Measurements from ENCODE around the gene SDHAF2.
"Not testable (repeated sequence)": the region's sequence is repeated elsewhere in the genome, so short reads cannot be mapped to it uniquely, and the experiment has no call there.

The SDHAF2 gene

DNA sequence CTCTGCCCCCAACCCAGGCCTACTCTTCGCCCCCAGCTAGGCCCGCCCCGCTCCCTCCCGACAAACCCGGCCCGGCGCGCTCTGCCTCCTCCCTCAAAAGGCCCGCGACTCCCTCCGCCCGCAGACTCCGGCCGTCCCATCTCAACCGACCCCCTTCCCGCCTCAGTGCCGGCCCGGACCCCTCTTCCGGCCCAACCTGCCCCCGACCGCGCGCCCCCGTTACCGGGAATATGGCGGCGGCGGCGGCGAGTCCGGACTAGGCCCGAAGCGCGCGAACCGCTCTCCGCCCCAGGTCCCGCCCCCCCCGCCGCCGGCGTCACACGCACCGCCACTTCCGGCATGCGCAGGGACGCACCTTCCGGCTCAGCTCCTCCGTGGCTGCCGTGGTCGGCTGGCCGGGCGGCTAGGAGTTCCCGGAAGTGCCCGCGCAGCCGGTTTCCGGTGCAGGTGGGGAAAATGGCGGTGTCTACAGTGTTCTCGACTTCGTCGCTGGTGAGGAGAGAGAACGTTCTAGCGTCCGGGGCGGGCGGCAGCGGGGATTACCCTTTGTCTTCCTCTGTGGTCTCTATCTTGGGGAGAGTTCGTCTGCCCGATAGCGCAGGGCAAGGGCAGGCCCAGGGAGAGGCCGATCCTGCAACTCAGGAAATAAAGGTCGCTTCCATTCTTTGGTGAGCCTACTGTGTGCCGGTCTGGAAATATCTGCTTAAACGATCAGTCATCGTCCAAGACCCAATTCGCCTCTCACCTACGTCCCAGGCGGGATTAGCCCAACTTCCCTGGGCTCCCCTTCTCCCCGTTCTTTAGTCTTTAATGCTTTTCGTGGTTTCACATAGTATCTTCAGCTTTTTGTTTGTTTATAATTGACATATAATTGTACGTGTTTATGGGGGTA is at the start of gene SDHAF2, which contains the start of gene CPSF7:
Gene SDHAF2 (plus strand): TSS at position 434 of the 892 bp plus-strand sequence. CDS start 23 bp downstream, at position 457.
Gene CPSF7 (minus strand): TSS at position 285 of the 892 bp plus-strand sequence. CDS start 740 bp downstream, outside the sequence.
- DNase-seq: peak; percentile 38

DNA sequence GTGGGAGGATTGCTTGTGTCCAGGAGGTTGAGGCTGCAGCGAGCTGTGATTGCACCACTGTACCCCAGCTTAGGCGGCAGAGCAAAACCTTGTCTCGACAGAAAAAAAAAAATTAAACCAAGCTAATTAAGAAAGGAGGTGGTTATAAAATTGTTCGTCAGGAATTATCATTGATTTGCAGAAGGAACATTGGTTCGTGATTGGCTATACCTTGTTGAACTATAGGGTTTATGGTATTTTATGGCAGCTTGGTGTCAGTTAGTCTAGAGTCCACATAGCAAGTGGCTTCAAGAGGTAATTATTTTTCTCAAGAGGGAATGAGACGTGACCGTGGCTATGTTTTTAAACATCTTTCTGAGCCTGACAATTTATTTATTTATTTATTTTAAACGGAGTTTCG is 49.0 kb upstream of the SDHAF2 start:
- DNase-seq: no peak

DNA sequence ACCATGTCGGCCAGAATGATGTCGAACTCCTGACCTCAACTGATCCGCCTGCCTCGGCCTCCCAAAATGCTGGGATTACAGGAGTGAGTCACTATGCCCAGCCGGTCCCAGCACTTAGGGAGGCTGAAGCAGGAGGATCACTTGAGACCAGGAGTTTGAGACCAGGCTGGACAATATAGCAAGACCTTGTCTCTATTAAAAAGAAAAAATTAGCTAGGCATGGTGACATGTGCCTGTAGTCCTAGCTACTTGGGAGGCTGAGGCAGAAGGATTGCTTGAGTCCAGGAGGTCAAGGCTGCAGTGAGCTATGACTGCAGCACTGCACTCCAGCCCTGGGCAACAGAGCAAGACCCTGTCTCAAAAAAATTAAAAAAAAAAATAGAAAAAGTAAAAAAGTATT is 46.1 kb upstream of the SDHAF2 start:
- DNase-seq: not testable (repeated sequence)

DNA sequence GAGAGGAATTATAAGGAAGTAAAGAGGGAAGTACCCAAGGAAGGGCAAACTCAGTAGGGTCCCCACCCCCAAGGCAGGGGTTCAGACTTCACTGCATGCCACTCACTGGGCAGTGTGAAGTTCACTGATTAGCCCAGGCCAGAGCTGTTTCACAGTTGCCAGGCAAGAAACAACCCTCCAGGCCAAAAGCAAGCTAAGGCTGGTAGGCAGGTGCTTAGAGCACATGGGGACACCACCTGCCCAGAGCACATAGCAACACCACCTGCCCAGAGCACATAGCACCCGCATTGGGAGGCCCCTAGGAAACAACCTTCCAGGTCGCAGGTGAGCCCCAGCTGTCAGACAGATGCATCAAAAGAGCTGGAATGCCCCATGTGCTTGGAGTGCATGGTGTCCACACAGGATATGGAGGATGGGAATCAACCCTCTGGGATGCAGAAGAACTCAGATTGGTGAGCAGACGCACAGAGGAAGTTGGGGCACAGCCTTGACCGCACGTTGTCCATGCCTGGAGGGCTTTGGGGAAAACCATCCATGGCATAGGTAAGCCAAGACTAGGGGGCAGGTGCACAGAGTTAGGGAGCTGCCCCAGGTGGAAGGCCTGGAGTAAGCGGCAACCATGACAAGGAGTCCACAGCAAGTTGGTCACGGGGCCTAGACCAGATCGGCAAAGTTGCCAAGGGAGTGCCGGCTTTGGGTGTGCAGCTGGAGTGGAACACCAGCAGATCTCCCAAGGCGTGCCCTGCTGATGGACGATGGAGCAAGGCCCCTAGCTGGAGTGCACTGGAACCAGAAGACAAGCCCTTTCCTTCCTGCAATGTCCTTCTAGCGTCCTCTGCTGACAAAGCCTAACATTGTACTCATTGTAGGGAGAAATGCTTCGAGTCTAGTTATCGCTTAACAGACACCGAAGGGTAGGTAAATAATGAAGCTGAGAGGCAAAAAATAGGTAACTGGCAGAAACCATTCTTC is 45.4 kb upstream of the SDHAF2 start:
- DNase-seq: no peak

DNA sequence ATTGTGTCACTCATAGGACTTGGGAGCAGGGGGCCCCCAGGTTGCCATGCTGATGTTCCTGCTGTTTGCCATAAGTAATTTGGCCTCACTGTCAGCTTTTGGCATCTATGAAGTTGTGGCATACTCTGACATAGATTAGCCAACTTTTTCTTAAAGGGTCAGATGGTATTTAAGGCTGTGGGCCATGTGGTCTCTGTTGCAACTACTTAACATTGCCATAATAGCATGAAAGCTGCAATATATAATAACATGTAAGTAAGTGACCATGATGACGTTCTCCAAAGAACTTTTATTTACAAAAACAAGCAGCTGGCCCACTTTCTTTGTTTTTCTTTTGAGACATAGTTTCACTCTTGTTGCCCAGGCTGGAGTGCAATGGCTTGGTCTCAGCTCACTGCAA is 39.8 kb upstream of the SDHAF2 start:
- DNase-seq: no peak

DNA sequence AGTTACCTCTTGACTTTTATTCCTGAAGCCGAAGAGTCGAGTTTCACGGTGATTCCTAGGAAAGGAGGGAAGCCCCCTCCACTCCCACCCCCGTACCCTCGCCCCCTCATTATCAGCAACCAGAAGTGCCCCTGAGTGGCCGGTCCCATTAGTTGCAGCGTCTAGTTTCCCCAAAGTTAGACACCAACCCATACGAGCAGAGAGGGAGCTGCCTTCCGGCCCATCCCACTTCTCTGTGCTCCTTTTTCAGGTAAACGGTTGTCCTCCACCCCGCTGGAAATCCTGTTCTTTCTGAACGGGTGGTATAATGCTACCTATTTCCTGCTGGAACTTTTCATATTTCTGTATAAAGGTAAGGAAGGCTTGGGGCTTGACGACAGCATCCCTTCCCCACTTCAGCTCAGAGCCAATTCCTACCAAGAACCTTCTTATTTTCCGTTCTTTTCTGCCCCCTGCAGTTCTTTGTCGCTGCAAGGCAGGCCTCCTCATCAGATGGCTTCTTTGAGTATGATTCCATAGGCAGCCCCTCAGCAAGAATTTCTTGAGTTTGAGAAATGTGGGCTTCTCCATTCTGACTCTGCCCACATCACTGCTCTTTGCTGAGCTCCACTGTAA is 36.8 kb upstream of the SDHAF2 start:
- DNase-seq: no peak

DNA sequence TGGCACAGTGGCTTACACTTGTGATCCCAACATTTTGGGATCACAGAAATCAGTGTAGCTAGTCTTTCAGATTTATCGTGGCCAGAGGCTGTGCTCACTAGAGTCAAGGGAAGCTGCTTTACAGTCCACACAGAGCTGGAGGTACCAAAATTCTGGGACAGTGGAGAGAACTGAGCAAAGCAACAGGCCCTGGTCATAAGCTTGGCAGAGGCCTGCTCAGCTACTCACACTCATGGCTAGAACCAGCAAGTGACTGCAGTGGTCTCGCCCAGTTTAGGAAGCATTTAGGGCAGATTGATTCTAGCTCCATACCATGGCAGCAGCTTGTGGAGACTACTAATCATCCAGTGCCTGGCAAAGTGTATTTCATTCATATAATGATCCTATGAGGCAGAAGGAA is 28.8 kb upstream of the SDHAF2 start:
- no peak for DNase-seq

DNA sequence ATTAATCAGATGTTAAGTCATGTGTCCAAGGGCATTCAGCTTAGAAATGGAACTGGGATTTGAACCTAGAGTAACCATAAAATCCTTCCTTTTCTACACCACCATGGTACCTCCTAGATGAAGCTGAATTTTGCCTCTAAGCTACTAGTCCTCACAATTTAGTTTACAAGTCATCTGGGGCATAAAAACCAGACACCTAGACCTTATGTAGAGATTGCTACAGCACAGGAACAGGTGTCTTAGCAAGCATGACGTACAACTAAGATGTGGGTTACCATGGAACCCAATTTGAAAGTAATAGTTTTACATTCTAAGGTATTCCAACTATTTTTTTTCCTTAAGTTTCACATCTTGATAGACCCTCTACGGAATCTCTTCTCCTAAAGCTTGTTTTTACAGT is 28.4 kb upstream of the SDHAF2 start:
- DNase-seq: no peak

DNA sequence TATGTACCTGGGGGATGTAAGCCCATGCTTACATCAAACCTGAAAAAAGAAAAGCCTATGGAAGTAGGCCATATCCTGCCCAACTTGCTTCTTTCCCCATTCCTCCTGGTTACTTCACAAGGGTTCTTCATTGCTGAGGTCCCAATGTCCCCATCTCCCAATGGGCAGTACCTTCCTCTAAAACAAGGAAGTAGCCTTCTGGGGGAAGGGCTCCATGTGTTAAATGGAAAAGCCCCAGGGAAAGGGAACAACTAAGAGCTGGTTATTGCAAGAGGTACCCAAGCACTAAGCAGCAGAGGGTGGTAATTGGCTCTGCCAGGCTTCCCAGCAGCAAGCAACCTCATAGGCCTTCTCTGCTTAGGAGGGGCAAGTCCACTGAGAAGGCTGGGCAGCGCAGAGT is 26.3 kb upstream of the SDHAF2 start:
- no peak for DNase-seq

DNA sequence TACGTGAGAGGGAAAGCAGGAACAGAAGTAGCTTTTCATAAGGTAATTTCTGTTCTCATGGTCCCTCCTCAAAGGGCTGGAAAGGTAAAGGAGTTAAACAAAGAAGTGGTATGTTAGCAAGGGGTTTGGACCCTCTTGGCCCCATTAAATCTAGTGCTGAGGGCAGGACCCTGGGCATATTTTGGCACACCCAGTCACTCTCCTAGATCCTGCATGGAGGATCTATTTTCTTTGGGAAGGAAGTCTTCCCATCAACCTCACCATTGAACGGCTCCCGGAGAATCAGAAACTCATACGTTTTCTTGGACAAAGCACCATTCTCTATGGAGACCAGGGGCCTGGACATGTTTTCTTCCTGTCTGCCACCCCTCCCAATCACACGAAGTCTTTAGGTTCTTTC is 25.8 kb upstream of the SDHAF2 start:
- no peak for DNase-seq

DNA sequence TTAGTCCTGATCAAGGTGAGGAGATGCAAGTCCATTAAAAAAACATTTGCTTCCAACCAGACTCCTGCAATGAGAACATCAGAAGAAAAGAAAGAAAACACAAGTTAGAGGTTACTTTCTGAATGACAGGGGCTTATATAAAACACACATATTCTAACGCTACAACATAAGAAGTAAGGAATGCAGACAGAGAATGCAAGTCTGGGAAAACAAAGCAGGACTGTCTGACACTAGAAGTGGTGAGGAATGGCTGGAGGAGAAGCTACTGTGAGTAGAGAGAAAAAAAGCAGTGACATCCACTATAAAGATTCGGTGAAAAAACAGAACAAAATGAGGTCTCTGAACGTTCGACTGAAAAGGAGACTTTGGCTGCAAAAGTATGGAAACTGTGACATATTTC is 25.3 kb upstream of the SDHAF2 start:
- DNase-seq: no peak

DNA sequence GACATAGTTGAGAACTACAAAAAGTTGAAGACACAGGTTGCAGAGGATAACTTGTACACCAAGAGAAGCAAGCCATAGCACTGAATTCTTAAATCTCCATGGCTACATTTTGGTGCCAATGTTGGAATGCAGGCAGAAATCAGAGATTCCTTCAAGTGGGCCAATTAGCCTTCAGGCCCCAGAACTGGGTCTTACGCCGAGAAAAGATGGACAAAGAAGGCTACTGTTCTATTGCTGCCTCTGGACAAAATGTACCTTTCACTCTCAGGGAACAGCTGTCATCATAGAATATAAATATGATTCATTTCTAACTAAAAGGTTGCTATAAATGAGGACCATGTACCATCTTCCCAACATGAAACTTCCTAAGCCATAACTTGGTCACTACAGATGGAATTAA is 23.9 kb upstream of the SDHAF2 start:
- DNase-seq: no peak

DNA sequence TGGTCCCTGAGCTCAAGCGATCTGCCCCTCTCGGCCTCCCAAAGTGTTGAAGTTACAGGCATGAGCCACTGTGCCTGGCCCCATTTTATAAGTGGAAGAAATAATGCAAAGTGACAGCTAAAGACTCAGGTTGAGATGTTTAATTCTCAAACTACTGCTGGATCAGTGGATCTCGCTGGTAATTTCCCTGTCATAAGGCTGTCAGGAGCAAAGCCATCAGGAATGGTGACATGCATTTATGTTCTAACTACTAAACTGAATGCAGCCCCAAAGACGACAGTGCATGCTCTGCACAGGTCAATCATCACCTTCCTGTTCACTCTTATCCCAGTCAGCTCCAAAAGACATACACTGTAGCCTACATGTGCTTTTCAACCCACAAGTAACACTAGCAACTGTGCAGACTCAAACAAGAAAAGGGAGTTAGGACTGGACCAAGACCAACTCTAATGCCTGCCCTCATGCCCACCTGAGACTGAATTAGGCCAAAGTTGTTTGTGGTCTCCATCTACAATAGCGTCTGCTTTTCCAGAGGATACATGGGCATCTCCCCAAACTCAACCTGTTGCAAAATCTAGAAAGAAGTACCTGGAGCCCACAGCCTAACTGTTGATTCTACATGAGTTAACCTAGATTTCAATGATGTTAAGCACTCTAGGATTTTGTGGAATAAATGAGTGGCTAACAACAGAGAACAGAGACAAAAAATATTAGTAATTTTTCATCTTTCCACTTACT is 22.8 kb upstream of the SDHAF2 start:
- no peak for DNase-seq

DNA sequence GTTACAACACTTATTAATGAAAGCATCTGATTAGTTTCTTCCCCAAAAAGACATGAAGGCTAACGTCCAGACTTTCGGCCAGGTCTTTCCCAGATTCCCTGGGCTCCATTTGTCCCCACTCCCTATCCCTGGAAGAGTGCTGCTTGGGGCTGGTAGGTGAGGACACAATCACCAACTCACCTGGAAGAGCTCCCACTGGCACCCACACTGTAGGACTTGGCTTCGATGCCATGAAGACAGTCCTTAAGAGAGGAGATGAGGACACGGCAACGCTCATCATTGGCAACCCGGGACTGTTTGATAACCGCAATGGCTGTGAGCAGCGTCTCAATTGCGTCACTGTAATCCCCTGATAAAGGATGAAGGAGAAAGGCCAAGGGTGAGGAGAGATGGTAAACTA is 18.3 kb upstream of the SDHAF2 start:
- no peak for DNase-seq

DNA sequence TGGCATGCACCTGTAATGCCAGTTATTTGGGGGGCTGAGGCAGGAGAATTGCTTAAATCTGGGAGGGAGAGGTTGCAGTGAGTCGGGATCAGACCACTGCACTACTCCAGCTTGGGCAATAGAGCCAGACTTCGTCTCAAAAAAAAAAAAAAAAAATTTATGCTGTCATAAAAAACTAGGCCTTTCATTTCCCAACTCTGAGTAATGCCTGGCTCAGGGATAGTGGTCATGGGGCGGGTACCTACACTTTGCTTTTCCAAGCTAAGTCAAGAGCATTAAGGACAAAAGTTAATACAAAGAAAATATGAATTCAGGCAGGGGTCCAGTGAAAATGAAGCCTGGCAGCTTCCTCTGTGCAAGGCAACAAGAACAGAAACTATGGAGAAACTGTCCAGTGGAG is 16.4 kb upstream of the SDHAF2 start:
- no peak for DNase-seq

DNA sequence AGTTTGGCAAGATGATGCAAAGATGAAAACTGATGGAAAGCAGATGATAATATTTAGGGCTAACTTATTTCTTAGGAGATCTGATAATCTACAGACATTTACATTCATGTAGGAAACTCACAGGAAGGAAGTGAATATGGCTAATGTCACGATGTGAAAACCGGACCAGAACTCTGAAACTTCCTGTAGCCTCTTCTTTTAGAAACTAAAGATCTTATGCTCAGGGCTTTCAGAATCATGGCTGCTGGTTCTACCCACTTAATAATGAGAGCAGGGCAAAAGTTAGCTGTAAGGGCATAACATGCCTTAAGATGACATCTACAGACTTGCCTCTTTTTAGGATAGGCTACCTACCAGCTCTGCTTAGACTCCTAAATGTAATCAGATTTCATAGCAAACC is 15.4 kb upstream of the SDHAF2 start:
- DNase-seq: no peak

DNA sequence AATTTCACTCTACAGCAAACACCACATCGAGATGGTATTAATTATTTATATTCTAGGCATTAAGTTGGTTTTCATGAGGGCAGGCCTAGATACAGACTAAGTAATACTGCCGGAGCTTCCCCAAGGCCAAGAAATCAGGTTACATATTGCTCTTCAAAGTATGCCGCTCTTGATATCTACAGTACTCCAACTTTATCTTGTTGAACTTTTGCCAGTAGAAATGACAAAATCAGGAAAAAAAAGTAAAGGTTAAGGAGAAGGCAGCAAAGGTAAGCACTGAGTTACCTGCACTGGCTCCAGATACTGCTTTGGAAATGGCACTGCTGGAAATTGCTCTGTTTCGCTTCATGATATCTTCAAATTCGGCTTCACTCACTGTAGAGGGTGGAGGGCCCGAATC is 14.5 kb upstream of the SDHAF2 start:
- no peak for DNase-seq

DNA sequence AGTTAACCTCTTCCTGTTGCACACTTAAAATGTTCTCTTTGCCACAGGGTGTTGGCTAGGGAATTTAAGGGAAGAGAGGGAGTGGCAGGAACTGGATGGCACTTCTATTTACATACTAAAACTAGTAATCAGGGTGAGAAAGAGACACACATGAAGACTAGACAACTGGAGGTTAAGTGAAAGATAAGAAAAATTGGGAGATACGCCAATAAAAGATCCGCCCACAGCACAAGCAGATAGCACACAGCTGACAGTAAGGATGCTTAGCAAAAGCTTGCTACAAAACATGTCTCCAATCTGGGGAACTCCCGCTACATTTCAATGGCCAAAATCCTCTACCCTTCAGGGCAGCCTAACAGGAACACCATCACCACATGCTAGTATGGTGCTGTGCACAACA is 13.0 kb upstream of the SDHAF2 start:
- no peak for DNase-seq

DNA sequence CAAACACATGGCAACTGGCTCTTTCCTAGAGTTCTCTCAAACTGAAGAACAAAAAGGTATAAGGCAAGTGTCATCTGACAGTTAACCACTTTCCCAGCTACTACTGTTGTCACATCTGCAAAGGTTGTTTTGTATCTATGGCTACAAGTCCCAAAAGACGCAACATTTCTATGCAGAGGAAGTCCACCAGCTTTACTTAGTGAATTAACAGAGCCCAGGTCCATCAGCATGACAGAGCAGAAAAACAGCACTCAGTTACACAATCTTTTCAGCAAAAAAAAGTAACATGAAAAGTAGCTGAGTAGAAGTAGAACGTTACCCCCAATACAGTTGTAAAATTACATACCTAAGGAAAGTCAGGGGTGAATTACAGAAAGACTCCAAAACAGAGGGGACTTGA is 12.3 kb upstream of the SDHAF2 start:
- no peak for DNase-seq

DNA sequence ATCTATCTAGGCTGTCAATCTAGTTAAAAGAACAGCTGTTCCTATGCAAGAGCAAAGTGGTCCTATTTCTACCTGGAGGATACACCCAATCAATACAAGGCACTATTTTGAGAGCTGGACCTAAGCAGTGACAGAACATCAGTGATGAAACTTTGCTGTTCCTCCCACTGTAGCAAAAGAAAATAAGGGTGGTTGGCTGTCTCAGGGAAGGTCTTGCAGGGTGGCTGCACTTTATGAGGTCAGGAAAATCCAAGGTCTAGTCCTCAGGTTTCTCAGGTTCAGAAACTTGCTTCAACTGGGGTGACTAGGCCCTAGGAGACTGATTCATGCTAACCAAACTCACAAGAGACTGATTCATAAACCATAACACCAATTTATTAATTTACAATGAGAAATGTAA is 11.8 kb upstream of the SDHAF2 start:
- DNase-seq: no peak

DNA sequence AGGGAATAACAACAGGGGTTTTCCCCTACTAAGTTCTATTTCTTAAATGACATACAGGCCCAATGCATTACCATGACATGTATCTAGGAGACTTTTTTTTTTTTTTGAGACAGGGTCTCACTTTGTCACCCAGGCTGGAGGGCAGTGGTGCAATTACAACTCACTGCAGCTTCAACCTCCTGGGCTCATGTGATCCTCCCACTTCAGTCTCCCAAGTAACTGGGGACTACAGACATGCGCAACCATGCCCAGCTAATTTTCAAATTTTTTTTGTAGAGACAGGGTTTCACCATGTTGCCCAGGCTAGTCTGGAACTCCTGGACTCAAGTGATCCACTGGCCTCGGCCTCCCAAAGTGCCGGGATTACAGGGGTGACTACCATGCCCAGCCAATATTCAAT is 7.7 kb upstream of the SDHAF2 start:
- DNase-seq: no peak

DNA sequence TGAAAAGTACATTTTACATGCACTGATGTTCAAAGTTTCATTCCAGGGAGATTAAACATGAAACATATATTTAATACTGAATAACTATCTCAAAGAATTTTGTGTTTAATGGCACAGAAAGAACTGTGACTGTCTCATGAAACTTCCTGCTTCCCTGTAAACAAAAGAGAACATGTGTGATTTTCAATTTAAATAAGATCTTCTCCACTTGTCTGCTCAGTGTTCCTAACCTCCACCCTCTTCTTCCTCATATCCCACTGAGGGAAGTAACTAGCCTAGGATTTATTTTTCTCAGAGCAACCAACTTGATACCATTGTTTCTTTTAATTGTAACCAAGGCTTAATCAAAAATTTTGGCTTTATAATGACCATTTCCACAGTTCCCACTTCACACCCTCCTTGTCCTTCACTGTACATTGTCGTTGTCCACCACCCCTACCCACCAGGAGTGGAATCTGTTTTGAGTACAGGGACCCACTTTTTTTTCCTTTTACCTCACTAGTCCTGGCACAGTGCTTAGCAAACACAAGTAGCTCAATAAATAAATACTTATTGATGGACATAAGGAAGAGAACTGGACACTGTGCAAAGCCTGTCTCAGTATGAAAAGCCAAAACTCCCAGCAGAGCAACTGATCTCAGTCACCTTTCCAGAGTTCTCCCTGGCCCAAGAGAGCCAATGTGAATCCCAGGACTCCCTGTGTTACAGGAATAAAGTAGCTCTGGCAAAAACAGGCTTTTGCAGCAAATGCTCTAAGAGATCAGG is 4.4 kb upstream of the SDHAF2 start:
- DNase-seq: no peak
